OCI-M2 (cell line): ENCODE data around the gene SOX30.

Experiments
- DNase-seq: peaks from one replicate; lab custom pipeline; 2025; ENCODE audit not compliant: unreplicated experiment; lab: John Stamatoyannopoulos, UW

SOX30 gene

DNA sequence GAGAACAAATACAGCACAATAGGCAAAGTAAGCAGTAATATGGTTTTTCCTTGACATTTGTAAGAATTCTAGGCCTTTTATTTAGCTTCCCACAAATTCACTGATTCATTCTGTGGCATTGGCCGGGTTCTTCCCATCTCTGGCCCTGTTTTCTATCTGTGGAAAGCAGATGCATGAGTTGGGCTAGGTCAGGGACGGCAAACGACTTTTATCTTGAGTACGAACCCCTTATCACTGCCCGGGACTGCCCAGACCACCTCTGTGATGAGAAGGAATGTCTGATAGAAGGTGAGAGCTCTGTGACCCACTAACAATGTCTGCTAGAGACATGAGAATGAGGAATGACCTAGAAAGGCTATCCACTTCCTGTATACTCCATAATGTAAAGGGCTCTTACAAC, 41.2 kb downstream of the SOX30 start:
- no peak for DNase-seq

DNA sequence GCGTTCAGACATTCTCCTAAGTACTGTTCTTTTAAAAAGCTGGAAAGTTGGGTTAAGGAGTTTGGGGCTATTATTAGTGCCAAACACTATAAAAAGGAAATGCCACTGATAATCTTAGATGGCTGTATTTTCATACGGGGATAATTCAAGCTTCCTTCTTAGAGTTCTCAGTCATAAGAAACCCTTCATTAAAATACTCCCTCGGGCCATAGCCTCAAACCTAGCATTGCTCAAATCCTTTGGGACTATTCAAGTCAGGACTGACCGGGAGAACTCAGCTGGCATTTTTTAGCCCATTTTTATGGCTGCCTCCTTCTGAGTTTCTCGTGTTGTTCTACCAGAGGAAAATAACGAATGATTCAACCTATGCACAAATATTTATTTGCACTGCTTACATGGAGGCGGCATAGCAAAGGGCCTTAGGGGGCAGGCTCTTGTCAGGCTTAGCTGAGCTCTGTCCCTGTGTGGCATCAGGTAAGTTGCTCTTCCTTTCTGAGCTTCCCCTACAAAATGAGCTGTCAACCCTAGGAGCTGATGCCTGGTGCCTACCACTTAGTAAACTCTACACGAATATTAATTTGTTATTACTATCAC, 43.2 kb downstream of the SOX30 start:
- DNase-seq, result no peak

DNA sequence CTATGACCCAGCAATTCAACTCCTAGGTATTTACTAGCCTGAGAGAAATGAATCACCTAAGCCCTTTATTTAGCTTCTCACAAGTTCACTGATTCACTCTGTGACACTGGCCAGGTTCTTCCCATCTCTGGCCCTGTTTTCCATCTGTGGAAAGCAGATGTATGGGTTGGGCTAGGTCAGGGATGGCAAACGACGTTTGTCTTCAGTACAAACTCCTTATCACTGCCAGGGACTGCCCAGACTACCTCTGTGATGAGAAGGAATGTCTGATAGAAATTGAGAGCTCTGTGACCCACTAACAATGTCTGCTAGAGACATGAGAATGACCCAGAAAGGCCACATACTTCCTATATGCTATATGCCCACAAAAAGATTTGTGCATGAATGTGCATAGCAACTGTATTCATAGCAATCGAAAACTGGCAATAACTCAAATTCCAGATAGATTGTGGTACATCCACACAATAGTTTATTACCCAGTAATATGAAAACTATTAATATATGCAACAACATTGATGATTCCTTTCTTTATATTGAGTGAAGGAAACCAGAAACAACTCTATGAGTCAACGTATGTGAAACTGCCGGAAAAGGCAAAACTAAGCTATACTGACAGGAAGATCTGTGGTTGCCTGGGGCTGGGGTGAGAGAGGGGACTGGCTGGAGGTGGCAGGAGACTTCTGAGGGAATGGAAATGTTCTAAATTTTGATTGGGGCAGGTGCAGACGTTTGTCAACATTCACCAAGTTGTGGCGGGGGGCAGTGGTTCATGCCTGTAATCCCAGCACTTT, 44.7 kb downstream of the SOX30 start:
- DNase-seq, result no peak

DNA sequence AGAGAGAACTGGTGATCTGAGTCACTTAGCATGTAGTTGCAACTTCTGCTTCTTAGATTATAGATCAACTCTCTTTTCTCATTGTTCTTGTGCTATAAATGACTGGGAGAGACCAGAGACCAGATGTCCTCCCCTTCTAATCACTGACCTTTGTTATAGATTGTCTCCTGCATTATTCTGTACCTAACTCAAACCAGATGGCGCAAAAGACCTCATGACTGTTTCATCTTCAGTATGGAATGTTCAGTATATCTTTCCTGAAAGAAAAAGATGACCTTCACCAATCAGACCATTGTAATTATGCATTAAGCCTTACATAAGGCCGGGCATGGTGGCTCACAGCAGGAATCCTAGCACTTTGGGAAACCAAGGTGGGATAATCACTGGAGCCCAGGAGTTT, 46.2 kb downstream of the SOX30 start:
- DNase-seq, result no peak

- no peak for DNase-seq
These were observed 48.7 kb downstream of the SOX30 start for GRCh38 chr5:157603333-157604190.

- DNase-seq, result no peak
These were observed 49.7 kb downstream of the SOX30 start for GRCh38 chr5:157602505-157602904.

- no peak for DNase-seq
These were observed 52.0 kb downstream of the SOX30 start for GRCh38 chr5:157600252-157600651.

DNA sequence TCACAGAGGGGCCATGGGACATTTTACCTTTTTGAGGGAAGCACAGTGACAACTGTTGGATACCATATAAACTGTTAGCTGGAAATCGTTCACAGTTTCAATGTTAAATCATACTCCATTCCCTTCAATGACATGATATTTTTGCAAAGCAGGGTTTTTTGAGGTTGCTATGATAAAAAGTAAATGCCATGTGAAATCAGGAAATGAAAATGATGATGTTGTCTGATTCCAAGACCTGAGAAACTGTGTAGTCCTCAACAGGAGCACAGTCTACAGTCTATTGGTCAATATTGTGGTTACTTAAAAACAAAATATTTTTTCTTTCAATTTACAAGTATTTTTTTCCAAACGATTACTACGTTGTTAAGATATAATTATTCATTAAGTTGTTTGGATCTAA, 52.7 kb downstream of the SOX30 start:
- no peak for DNase-seq

- no peak for DNase-seq
These were observed 53.8 kb downstream of the SOX30 start for GRCh38 chr5:157598350-157598936.

DNA sequence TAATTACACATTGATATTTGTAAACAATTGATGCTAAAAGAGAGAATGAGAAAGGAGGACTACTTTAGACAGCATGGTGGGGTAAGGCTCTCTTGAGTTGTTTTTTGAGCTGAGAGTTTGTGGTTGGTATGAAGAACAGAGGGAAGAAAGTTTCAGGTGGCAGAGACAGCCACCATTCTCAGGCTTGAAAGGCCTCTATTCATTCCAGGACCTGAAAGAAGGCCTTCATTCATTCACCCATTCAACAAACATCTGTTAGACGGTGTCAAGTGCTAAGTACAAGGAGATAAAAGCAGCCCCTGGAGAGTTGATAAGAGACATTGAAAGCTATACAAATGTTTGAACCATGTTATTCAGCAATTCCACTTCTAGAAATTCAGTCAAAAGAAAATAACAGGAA, 55.0 kb downstream of the SOX30 start:
- DNase-seq, result no peak

DNA sequence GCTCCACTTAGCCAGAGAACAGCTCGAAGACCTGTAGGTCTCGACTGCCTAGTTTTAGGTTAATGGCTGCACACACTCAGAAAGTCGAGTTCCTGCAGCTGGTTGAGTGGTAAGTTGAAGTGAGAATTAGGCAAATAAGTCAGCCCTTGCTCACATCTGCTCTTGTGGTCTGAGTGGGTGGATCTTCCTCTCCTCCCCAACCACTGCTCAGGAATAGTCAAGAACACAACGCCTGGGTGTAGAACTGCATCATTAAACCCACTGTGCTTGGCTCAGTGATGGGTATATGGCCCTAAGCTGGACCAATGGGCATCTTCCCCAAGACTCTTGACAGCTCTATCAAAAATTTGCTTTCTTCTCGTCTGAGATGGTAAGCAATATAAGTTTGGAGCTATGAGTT, 55.8 kb downstream of the SOX30 start:
- no peak for DNase-seq

DNA sequence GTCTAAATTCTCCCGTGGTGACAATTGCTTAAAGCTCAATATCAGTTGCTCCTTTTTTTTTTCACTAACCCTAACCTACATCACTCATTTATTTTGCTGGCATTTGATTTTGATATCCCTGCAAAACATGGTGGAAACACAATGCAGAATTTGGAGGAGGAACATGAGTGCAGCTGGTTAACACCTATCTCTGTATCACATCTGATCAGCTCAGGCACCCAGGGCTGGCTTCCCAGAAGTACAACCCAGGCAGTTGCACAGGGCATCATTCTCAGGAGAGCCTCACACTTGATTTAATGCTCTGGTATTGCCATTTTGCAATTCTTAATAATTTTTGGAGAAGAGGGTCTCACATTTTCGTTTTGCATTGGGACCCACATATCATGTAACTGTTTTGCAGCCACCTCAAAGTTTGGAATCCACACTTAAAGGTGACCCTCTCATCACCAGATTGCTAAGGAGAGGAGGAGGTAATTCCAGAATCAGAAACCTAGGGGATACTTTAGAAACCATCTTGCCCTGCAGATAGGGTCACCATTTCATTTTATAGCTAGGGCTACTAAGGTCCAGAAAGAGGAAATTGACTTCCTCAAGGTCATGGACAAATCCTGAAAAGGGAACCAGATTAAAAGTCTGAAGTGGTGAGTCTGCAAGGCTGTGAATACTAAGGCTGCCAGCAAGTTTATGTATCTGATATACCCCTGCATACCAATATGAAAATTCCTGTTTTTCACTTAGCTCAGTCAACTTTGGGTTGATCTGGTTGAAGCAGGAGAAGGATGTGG, 57.4 kb downstream of the SOX30 start:
- DNase-seq, result no peak

GRCh38 chr5:157594257-157594656, 58.0 kb downstream of the SOX30 start:
- DNase-seq, result no peak

DNA sequence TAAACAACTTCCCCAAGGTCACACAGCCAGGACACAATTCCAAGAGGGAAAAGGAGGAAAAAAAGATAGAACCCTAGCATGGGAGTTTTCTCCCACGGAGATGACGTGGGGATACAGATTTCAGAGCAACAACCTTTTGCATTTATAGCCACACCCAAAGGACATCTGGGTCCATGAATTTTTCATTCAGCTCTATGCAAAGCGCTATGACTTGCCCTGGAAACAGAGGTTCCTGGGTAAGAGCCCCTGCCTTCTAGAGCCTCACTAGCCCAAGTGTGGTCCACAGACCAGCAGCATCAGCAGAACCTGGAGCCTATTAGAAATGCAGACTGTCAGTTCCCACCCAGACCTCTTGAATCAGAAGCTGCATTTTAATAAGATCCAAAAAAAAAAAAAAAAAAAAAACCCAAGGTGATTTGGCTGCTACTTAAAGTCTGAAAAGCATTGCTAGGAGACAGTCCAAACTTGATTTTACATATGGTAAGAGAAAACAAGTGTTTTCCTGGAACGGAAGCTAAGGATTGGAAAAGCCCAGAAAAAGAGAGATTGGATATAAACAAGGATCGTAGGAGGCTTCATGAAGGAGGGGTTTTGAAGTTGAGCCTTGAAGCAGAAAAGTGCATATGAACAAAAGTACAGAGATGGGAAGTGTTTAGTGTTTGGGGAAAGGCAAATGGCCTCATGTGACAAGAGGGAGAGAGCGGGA, 59.0 kb downstream of the SOX30 start:
- DNase-seq, result no peak

DNA sequence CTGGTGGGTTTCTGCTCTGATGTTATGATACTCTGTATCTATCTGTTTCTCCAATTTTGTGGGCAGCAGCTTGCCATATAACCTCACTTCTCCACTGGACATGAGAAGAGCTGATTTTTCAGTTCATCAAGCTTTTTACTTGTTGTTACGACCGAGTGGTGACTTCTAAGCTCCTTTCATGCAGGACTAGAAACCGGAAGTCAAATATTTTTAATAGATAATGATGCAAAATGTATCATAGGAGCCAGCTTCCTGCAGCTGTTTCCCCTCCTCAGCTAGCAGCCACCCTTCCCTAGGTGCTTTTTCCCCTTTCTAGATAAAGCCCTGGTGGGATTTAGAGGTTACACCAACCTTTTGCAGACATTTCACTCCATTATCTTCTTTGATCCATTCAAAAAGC, 59.6 kb downstream of the SOX30 start:
- DNase-seq, result no peak

DNA sequence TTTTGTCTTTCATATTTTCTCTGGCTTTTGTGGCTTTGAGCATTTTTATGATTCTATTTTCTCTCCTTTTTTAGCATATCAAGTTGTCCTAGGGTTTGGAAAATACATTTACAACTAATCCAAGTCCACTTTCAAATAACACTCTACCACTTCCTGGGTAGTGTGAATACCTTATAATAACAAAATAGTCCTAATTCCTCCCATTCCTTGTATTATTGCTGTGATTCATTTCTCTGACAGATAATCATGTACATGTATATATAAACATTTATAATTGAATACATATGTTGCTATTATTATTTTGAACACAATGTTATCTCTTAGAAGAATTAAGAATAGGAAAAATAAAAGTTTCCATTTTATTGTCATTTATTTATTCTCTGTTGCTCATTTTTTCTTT, 61.8 kb downstream of the SOX30 start:
- DNase-seq, result no peak

GRCh38 chr5:157584628-157585027, 67.6 kb downstream of the SOX30 start:
- no peak for DNase-seq

DNA sequence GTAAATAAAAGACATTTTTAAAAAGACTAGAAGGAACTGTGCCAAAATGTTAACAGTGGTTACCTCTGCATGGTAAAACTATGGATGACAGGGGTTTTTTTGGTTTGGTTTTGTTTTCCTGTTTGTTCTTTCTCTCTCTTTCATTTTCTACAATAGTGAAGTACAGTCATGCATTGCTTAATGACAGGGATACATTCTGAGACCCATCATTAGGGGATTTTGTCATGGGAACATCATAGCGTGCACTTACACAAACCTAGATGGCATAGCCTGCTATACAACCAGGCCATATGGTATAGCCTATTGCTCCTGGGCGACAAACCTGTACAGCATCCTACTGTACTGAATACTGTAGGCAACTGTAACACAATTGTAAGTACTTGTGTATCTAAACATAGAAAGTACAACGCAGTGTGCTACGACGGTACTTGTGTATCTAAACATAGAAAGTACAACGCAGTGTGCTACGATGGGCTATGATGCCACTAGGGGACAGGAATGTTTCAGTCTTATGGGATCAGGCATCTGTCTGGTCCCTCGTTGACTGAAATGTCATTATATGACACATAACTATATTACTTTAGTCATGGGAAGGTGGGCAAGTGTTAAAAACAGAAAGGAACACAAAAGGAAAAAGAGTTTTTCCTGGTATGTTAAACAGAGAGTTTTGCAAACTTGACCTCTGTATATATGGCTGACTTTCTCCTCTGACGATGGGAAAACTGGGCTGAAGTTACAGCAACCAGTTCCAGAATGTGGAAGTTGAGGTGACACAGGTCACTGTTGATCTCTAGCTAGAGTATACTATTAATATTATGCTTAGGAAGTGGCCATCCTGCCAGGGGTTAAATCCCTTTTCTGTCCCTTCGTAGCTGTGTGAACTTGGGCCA, 69.3 kb downstream of the SOX30 start:
- no peak for DNase-seq

- DNase-seq, result no peak
These were observed 70.3 kb downstream of the SOX30 start for GRCh38 chr5:157581901-157582300.
